ENCODE measurements around the gene PAX8.

The PAX8 gene

DNA sequence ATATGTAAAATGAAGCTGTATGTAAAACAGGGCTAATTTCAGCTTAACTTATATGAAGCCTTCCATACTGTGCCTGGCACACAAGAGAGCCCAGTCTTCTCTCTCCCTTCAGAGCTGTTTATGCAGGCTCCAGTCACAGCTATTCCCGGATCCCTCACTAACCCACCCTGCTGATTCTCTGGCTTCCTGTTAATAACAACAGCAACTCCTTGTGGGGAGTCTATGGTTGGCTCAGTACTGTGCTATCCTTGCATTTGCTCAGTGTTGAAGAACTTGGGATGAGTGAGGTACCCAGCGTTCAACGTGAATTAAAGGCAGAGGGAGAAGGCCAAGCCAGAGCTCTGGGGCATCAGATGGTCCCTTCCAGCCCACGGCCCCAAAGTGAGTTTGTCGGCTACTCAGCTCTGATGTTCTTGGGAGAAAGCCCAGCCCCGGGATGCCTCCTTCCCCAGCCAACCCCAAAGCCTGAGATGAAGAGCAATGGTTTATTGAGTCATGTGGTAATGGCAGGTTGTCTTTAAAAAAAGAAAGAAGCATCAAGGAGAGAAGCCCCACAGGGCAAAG, 61.7 kb downstream of the PAX8 start:
- H3K4me3 ChIP-seq (ENCODE audit: low read length): no peak overlapping the region
- no peaks in the 10 kb centered on the region for H3K36me3 ChIP-seq (ENCODE audit: control insufficient read depth, low read length)
- H3K79me2 ChIP-seq (ENCODE audit: control insufficient read depth, low read length): no peaks in the 10 kb centered on the region
- no peaks in the 10 kb centered on the region for H4K20me1 ChIP-seq (ENCODE audit: control insufficient read depth, insufficient read depth, low read depth, low read length)
- no peaks in the 10 kb centered on the region for H3K9me3 ChIP-seq (ENCODE audit: control insufficient read depth, insufficient read depth, low read length)
- no peak overlapping the region for H3K27ac ChIP-seq (ENCODE audit: low read depth, low read length)
- TF ChIP-seq, protein P1, sequence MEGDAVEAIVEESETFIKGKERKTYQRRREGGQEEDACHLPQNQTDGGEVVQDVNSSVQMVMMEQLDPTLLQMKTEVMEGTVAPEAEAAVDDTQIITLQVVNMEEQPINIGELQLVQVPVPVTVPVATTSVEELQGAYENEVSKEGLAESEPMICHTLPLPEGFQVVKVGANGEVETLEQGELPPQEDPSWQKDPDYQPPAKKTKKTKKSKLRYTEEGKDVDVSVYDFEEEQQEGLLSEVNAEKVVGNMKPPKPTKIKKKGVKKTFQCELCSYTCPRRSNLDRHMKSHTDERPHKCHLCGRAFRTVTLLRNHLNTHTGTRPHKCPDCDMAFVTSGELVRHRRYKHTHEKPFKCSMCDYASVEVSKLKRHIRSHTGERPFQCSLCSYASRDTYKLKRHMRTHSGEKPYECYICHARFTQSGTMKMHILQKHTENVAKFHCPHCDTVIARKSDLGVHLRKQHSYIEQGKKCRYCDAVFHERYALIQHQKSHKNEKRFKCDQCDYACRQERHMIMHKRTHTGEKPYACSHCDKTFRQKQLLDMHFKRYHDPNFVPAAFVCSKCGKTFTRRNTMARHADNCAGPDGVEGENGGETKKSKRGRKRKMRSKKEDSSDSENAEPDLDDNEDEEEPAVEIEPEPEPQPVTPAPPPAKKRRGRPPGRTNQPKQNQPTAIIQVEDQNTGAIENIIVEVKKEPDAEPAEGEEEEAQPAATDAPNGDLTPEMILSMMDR (IDR thresholded peaks at IDR 0.05; ENCODE audit: low read depth, low read length, poor library complexity, severe bottlenecking): no peak
- TF ChIP-seq EZH2phosphoT487 (IDR thresholded peaks at IDR 0.05; ENCODE audit: borderline replicate concordance, low read length): no peak
- no peak overlapping the region for H3K4me2 ChIP-seq (ENCODE audit: low read length)
- H3F3A ChIP-seq (ENCODE audit: control insufficient read depth, insufficient read depth): no peaks in the 10 kb centered on the region
- peaks cover 20% of the 10 kb centered on the region for H3K27me3 ChIP-seq (ENCODE audit: control insufficient read depth, low read length)
- H3K4me1 ChIP-seq (ENCODE audit: control insufficient read depth, low read length): peaks cover 8% of the 10 kb centered on the region
- H3K9me2 ChIP-seq (replicated peaks; ENCODE audit: control insufficient read depth, low read length): no peaks in the 10 kb centered on the region

DNA sequence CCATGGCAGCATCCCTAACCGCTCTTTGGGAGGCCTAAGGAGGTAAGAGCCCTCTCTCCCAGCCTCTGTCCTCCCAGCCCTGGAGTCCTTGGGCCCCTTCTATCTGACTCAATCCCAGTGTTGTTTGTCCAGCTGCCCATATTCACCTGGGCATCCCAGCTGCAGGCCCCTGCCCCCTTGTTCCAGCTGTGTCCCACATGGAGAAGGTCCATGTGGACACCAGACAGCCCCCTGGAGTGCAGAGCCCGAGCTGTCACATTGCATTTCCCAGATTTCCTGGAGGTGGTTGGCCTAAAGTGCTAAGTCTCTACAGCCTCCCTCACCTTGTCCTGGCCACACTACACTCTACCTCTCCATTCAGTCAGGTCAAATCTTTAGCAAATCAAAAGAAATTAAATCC, 62.4 kb downstream of the PAX8 start:
- no peak overlapping the region for H3K27ac ChIP-seq (ENCODE audit: low read depth, low read length)
- no peaks in the 10 kb centered on the region for H3K36me3 ChIP-seq (ENCODE audit: control insufficient read depth, low read length)
- H3K4me1 ChIP-seq (ENCODE audit: control insufficient read depth, low read length): peaks cover 8% of the 10 kb centered on the region
- no peaks in the 10 kb centered on the region for H4K20me1 ChIP-seq (ENCODE audit: control insufficient read depth, insufficient read depth, low read depth, low read length)
- TF ChIP-seq, protein P1 (IDR thresholded peaks at IDR 0.05; ENCODE audit: low read depth, low read length, poor library complexity, severe bottlenecking): no peak
- TF ChIP-seq EZH2phosphoT487 (IDR thresholded peaks at IDR 0.05; ENCODE audit: borderline replicate concordance, low read length): no peak
- H3K9me2 ChIP-seq (replicated peaks; ENCODE audit: control insufficient read depth, low read length): no peaks in the 10 kb centered on the region
- H3K4me2 ChIP-seq (ENCODE audit: low read length): no peak overlapping the region
- H3K79me2 ChIP-seq (ENCODE audit: control insufficient read depth, low read length): no peaks in the 10 kb centered on the region
- H3K27me3 ChIP-seq (ENCODE audit: control insufficient read depth, low read length): peaks cover 16% of the 10 kb centered on the region
- no peaks in the 10 kb centered on the region for H3K9me3 ChIP-seq (ENCODE audit: control insufficient read depth, insufficient read depth, low read length)
- no peaks in the 10 kb centered on the region for H3F3A ChIP-seq (ENCODE audit: control insufficient read depth, insufficient read depth)
- H3K4me3 ChIP-seq (ENCODE audit: low read length): no peak overlapping the region

DNA sequence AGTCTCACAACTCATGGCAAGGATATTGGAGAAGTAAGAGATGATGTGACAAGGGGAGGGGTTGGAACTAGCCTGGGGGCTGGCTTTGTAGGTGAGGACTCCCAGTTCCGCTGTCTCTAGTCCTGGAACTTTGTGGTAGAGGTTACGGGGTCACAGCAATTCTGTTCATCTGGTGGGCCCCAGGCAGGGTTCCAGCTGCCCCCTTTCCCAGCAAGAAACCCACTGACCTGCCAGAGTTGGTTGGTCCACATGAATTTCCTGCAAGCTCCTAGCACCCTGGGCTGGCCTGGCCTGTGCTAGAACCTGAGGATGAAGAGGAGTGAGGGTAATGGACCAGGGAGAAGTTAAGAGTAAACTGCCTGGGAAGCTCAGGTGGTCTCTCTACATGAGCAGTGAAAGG, 63.7 kb downstream of the PAX8 start:
- Histone ChIP-seq H4K20me1 (ENCODE audit: control insufficient read depth, insufficient read depth, low read depth, low read length) (no peaks in the 10 kb centered on the region), H3K79me2 (ENCODE audit: control insufficient read depth, low read length) (no peaks in the 10 kb centered on the region), H3K27ac (ENCODE audit: low read depth, low read length) (no peak overlapping the region), H3K9me2 (replicated peaks; ENCODE audit: control insufficient read depth, low read length) (no peaks in the 10 kb centered on the region), H3K4me3 (ENCODE audit: low read length) (no peak overlapping the region), H3K4me1 (ENCODE audit: control insufficient read depth, low read length) (peaks cover 8% of the 10 kb centered on the region), H3K27me3 (ENCODE audit: control insufficient read depth, low read length) (peaks cover 11% of the 10 kb centered on the region), H3F3A (ENCODE audit: control insufficient read depth, insufficient read depth) (no peaks in the 10 kb centered on the region), H3K9me3 (ENCODE audit: control insufficient read depth, insufficient read depth, low read length) (no peaks in the 10 kb centered on the region), H3K4me2 (ENCODE audit: low read length) (no peak overlapping the region), H3K36me3 (ENCODE audit: control insufficient read depth, low read length) (no peaks in the 10 kb centered on the region)
- TF ChIP-seq, protein P1 (IDR thresholded peaks at IDR 0.05; ENCODE audit: low read depth, low read length, poor library complexity, severe bottlenecking): no peak
- no peak for TF ChIP-seq EZH2phosphoT487 (IDR thresholded peaks at IDR 0.05; ENCODE audit: borderline replicate concordance, low read length)
